ENCODE results near the gene PRR7. TPM values are rescaled to one million over a fixed set of nuclear protein-coding genes. Genes with fewer than 3 reads are reported as not detected.

The PRR7 gene
- total and polyA plus RNA-seq, 2 experiments from 2014 or later = 10.5 to 24.8 TPM

DNA sequence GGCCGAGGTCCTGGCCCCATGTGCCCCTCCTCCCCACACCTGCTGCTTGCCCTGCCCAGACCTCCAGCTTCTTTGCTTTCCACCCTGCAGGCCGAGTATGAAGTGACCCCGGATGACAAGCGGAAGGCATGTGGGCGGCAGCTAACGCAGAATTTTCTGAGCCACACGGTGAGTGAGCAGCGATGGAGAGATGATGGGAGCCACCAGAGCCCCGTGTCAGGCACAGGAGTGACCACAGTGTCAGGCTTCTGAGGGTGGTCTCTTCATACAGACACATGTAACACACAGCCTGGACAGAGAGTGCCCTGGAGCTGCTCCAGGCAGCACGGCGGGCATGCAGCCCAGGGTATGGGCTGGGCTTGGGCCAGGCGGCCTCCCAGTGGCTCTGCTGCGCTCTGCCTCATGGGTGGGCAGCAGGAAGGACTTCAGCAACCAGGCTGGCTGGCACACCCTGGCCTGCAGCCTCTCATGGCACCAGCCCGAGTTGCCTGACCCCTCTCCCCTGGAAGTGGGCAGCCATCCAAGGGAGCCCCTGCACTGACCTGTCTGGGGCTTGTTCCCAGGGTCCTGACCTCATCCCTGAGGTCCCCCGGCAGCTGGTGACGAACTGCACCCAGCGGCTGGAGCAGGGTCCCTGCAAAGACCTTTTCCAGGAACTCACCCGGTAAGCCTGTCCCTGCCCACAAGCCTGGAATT, 14.3 kb upstream of the PRR7 start:
- Histone ChIP-seq H3K27ac (no peak overlapping the region), H4K20me1 (ENCODE audit: insufficient read depth) (no peaks in the 10 kb centered on the region), H2AFZ (no peak overlapping the region), H3K9me3 (ENCODE audit: low read depth) (no peaks in the 10 kb centered on the region), H3K4me1 (ENCODE audit: insufficient read depth) (peaks cover 8% of the 10 kb centered on the region), H3K9ac (no peak overlapping the region), H3F3A (ENCODE audit: insufficient read depth) (no peaks in the 10 kb centered on the region), H3K9me2 (ENCODE audit: insufficient read depth) (no peaks in the 10 kb centered on the region), H3K79me2 (ENCODE audit: insufficient read depth) (peaks cover 24% of the 10 kb centered on the region), H3K27me3 (replicated peaks; ENCODE audit: insufficient read depth) (no peaks in the 10 kb centered on the region), H3K4me3 (no peak overlapping the region), H3K4me2 (ENCODE audit: unreplicated experiment) (no peak overlapping the region), H3K36me3 (ENCODE audit: low read depth) (no peaks in the 10 kb centered on the region; the same call in 1 of the 2 replicates)
- DNase-seq = no peak
- in situ Hi-C loops (cut with MboI) = no loop called here
- WGBS, 2 experiments (ENCODE audit: low coverage in 1 of 2, low lambda C conversion rate in 2 of 2, missing lambda C conversion rate in 2 of 2) = 87 to 90% methylated on average over 16 to 17 of the region's 18 CpGs
- TF ChIP-seq EZH2 (IDR thresholded peaks at IDR 0.05; ENCODE audit: insufficient read depth, poor library complexity, severe bottlenecking) (no peak), EZH2phosphoT487 (IDR thresholded peaks at IDR 0.05; ENCODE audit: insufficient read depth, low read depth) (no peak)

DNA sequence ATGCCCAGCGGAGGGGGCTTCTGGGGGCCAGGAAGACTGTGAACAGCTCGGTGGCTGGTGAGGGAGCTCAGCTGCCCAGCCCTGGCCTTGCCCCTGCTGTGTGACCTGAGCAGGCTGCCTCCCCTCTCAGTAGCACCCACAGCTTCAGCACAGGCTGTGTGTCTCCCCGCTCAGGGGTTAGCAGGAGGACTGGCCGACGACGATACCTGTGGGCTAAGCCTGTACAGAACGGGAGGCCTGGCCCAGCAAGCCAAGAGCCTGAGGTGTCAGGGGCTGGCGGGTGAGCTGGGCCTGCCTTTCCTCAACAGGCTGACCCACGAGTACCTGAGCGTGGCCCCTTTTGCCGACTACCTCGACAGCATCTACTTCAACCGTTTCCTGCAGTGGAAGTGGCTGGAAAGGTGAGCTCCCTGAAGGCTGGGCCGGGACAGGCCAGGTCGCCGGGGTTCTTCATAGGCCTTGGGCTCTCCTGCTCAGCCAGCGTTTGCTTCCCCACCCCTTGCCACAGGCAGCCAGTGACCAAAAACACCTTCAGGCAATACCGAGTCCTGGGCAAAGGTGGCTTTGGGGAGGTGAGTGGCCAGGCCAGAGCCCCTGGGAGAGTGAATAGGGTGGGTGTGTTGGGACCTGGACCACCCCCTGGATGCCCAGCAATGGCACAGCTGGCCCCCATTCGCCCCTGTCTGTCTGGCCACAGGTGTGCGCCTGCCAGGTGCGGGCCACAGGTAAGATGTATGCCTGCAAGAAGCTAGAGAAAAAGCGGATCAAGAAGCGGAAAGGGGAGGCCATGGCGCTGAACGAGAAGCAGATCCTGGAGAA, 13.6 kb upstream of the PRR7 start:
- no peak for DNase-seq
- H3K27me3 ChIP-seq (replicated peaks; ENCODE audit: insufficient read depth) = no peaks in the 10 kb centered on the region
- H3K9me2 ChIP-seq (ENCODE audit: insufficient read depth) = no peaks in the 10 kb centered on the region
- H3K36me3 ChIP-seq (ENCODE audit: low read depth) = no peaks in the 10 kb centered on the region; the same call in 1 of the 2 replicates
- H3F3A ChIP-seq (ENCODE audit: insufficient read depth) = no peaks in the 10 kb centered on the region
- no peak overlapping the region for H3K27ac ChIP-seq
- WGBS, 2 experiments (ENCODE audit: low coverage in 1 of 2, low lambda C conversion rate in 2 of 2, missing lambda C conversion rate in 2 of 2) = 93 to 94% methylated on average over 21 to 25 of the region's 25 CpGs
- H3K4me3 ChIP-seq = no peak overlapping the region
- in situ Hi-C loops (cut with MboI) = no loop called here
- H4K20me1 ChIP-seq (ENCODE audit: insufficient read depth) = no peaks in the 10 kb centered on the region
- TF ChIP-seq EZH2phosphoT487 (IDR thresholded peaks at IDR 0.05; ENCODE audit: insufficient read depth, low read depth) (no peak), EZH2 (IDR thresholded peaks at IDR 0.05; ENCODE audit: insufficient read depth, poor library complexity, severe bottlenecking) (no peak)
- H3K4me2 ChIP-seq (ENCODE audit: unreplicated experiment) = no peak overlapping the region
- no peak overlapping the region for H3K9ac ChIP-seq
- H3K4me1 ChIP-seq (ENCODE audit: insufficient read depth) = peaks cover under 1% of the 10 kb centered on the region; the same call in 1 of the 2 replicates
- H2AFZ ChIP-seq = no peak overlapping the region
- H3K9me3 ChIP-seq (ENCODE audit: low read depth) = no peaks in the 10 kb centered on the region
- peaks cover 16% of the 10 kb centered on the region for H3K79me2 ChIP-seq (ENCODE audit: insufficient read depth)

DNA sequence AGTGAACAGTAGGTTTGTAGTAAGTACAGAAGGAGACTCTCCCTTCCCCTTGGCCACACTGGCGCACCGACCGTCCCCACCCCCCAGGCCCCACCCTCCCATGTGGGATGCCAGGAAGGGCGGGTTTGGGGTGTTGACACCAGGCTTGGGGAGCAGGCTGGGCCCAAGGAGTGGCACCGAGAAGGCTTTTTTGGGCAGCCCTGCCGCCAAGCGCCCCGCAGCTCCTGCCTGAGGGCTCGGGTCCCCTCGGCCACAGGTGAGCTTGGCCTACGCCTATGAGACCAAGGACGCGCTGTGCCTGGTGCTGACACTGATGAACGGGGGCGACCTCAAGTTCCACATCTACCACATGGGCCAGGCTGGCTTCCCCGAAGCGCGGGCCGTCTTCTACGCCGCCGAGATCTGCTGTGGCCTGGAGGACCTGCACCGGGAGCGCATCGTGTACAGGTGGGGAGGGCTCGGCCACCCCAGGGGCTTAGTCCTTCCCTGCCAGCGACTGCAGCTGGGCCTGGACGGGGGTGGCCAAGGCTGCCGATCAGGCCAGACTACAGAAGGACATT, 12.9 kb upstream of the PRR7 start:
- Histone ChIP-seq H3K27ac (no peak overlapping the region), H3K9ac (no peak overlapping the region), H2AFZ (no peak overlapping the region), H3K4me3 (no peak overlapping the region), H3K9me3 (ENCODE audit: low read depth) (no peaks in the 10 kb centered on the region), H4K20me1 (ENCODE audit: insufficient read depth) (no peaks in the 10 kb centered on the region), H3K36me3 (ENCODE audit: low read depth) (no peaks in the 10 kb centered on the region; the same call in 1 of the 2 replicates), H3F3A (ENCODE audit: insufficient read depth) (no peaks in the 10 kb centered on the region), H3K9me2 (ENCODE audit: insufficient read depth) (no peaks in the 10 kb centered on the region), H3K4me2 (ENCODE audit: unreplicated experiment) (no peak overlapping the region), H3K79me2 (ENCODE audit: insufficient read depth) (peaks cover 10% of the 10 kb centered on the region), H3K4me1 (ENCODE audit: insufficient read depth) (no peaks in the 10 kb centered on the region), H3K27me3 (replicated peaks; ENCODE audit: insufficient read depth) (no peaks in the 10 kb centered on the region)
- TF ChIP-seq EZH2phosphoT487 (IDR thresholded peaks at IDR 0.05; ENCODE audit: insufficient read depth, low read depth) (no peak), EZH2 (IDR thresholded peaks at IDR 0.05; ENCODE audit: insufficient read depth, poor library complexity, severe bottlenecking) (no peak)
- WGBS, 2 experiments (ENCODE audit: low coverage in 1 of 2, low lambda C conversion rate in 2 of 2, missing lambda C conversion rate in 2 of 2) = 95% methylated on average over 21 to 27 of the region's 29 CpGs
- in situ Hi-C loops (cut with MboI) = no loop called here
- DNase-seq = no peak

DNA sequence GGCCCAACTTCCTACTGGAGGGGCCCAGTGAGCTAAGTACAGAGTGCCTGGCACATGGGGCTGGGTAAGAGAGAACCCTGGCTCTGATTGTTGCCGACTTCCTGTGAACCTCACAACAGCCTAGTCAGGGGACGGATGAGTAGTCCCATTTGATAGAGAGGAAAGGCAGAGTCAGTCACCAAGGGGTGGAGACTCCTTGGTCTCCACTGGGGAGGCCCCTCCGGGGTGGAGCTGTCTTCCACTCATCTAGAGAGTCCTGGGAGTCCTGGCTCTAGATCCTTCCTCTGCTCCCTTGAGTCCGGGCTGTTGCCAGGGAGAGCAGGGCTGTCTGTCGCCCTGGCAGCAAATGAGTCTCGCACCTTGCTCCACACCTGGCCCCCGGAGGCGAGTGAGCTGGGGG, 12.2 kb upstream of the PRR7 start:
- Histone ChIP-seq H3K4me3 (no peak overlapping the region), H2AFZ (no peak overlapping the region), H3K27ac (no peak overlapping the region), H3K9me3 (ENCODE audit: low read depth) (no peaks in the 10 kb centered on the region), H4K20me1 (ENCODE audit: insufficient read depth) (no peaks in the 10 kb centered on the region), H3K4me2 (ENCODE audit: unreplicated experiment) (no peak overlapping the region), H3K36me3 (ENCODE audit: low read depth) (no peaks in the 10 kb centered on the region; the same call in 1 of the 2 replicates), H3K27me3 (replicated peaks; ENCODE audit: insufficient read depth) (no peaks in the 10 kb centered on the region), H3F3A (ENCODE audit: insufficient read depth) (no peaks in the 10 kb centered on the region), H3K9me2 (ENCODE audit: insufficient read depth) (no peaks in the 10 kb centered on the region), H3K4me1 (ENCODE audit: insufficient read depth) (no peaks in the 10 kb centered on the region), H3K9ac (no peak overlapping the region), H3K79me2 (ENCODE audit: insufficient read depth) (0 out of 2 replicates have a peak, but pooled peaks cover 3% of the 10 kb centered on the region)
- no peak for DNase-seq
- in situ Hi-C loops (cut with MboI) = no loop called here
- no peak for TF ChIP-seq EZH2phosphoT487 (IDR thresholded peaks at IDR 0.05; ENCODE audit: insufficient read depth, low read depth)
- no peak for TF ChIP-seq EZH2 (IDR thresholded peaks at IDR 0.05; ENCODE audit: insufficient read depth, poor library complexity, severe bottlenecking)
- WGBS, 2 experiments (ENCODE audit: low coverage in 1 of 2, low lambda C conversion rate in 2 of 2, missing lambda C conversion rate in 2 of 2) = 92% methylated on average over 8 of the region's 8 CpGs
